Coronary artery (tissue), 2 donors: Measurements from ENCODE around the gene ELOVL7.

Source experiments
- DNase-seq: peaks from one replicate; pipeline ENCODE4 v3.0.0-alpha.2; 2017; ENCODE audit warnings: low spot score
- H3K27ac ChIP-seq, 2 donors: fragments of 200-600 bp; sonication (generic); one replicate each; pipeline ENCODE4 v1.5.1; 2016 to 2019
- H3K4me3 ChIP-seq: fragments of 200-600 bp; sonication (generic); 2 replicates; pipeline ENCODE4 v1.5.1; 2016; ENCODE audit warnings: mild to moderate bottlenecking, moderate library complexity
- TF ChIP-seq, protein P1 (sequence below): fragments of 200-600 bp; sonication (generic); IDR thresholded peaks from one replicate; pipeline ENCODE4 v1.5.1; 2019; ENCODE audit warnings: antibody characterized with exemption

Gene ELOVL7

DNA sequence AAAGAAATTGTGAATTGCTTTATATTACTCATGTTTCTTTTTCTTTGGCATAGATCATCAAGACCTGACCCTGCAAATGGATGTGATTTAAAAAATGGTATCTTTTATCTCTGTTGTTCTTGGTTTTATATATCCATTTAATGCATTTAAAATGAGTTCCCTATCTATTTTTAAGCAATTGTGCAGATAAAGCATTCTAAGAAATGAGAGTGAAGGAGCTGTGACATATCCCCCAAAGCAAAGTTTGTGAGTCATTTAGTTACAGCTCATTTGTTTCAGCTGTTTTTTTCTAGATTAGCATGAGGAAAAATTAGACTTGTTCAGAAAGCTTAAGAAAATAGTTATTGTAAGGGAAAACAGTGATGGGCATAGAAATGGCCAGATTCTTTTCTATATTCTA, 7.6 kb upstream of the ELOVL7 start:
- no peak overlapping the region for H3K27ac ChIP-seq
- H3K4me3 ChIP-seq, result no peak overlapping the region
- no peak for DNase-seq
- TF ChIP-seq, protein P1, sequence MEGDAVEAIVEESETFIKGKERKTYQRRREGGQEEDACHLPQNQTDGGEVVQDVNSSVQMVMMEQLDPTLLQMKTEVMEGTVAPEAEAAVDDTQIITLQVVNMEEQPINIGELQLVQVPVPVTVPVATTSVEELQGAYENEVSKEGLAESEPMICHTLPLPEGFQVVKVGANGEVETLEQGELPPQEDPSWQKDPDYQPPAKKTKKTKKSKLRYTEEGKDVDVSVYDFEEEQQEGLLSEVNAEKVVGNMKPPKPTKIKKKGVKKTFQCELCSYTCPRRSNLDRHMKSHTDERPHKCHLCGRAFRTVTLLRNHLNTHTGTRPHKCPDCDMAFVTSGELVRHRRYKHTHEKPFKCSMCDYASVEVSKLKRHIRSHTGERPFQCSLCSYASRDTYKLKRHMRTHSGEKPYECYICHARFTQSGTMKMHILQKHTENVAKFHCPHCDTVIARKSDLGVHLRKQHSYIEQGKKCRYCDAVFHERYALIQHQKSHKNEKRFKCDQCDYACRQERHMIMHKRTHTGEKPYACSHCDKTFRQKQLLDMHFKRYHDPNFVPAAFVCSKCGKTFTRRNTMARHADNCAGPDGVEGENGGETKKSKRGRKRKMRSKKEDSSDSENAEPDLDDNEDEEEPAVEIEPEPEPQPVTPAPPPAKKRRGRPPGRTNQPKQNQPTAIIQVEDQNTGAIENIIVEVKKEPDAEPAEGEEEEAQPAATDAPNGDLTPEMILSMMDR, result no peak

DNA sequence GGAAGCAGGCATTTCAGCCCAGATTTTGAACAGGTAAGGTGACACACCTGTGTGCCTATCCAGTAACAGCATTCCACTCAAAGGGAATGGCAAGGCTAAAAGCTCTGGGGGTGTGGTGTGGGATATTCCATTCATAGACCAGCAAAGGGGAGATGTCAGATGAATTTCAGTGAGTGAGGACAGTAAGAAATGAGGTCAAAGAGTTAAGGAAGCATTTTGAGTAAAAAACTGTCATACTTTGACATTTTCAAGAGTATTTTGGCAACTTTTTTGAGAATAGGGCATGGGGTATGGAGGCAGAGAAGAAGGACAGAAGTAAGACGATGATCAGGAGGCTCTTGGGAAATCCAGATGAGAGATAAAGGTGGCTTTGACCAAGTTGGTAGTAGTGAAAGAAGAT, 2.2 kb upstream of the ELOVL7 start:
- TF ChIP-seq, protein P1, result no peak
- Histone ChIP-seq H3K27ac (no peak overlapping the region), H3K4me3 (no peak overlapping the region)
- DNase-seq, result no peak

DNA sequence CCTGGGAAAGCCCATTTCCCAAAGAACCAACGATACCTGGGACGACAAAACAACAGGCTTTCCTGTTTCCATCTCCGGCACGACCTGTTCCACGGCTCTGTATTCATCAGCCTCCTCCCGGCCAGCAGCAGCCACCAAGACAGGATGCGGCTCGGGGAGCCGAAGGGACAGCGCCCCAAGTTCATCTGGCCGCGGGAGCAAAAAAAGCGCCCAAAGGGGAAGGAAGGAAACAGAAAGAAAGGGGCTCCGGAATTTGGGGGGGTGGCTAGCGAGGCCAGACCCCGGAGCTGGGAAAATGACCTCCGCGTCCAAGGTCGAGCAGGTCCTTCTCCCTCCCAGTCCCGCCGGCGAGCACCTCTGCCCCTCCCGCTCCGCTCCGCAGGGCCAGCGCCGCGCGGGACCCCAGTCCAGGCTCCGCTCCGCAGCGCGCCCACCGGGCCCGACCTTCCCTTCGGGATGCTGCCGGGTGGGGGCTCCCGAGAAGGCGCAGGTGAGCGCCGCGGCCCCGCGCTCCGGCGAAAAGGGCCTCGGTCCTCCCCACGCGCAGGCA, 608 bp downstream of the ELOVL7 start:
- H3K27ac ChIP-seq, result no peak overlapping the region
- peak overlapping the region; percentile 80 for H3K4me3 ChIP-seq
- no peak for DNase-seq
- TF ChIP-seq, protein P1, result no peak

DNA sequence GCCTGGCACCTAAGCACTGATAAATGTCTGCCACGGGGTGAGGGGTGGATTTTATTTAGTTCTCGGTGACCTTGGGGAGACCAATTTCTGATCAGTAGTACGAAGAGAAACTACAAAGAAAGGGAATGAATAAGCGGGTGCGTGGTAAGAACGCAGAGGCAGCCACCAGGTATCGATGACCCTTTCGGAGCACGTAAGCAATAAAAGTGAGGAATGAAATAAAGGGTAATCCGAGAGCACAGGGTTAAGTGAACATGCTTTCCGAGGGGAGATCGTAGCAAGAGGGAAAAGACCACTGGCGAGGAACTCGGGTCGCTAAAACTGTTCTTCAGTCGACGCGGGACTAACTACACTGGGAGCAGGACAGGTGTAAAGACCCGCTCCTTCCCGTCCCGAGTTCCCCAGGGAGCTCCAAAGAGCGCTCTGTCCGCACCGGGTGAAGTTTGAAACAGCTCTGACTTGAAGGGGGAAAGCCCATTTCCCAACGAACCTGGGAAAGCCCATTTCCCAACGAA, 1.1 kb downstream of the ELOVL7 start:
- Histone ChIP-seq H3K27ac (no peak overlapping the region), H3K4me3 (peak overlapping the region; percentile 80)
- no peak for DNase-seq
- TF ChIP-seq, protein P1, result no peak

DNA sequence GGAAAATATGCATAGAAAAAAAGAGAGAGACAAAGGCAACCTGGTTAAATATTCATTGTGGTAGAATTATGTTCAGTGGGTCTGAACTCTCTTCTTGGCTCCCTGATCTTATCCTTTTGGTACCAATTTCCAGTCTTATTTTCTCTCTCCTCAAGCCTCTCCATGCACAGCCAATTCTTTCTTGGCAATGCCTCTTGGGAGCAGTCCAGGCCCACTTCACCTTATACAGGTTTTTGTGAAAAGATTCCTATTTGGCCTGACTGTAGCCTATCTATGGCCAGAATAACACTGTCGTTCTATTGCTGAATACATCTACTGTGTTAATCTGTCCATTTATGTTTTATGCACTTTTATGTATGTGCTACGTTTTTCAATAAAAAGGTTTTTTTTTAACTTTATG, 2.7 kb downstream of the ELOVL7 start:
- H3K27ac ChIP-seq, result no peak overlapping the region
- TF ChIP-seq, protein P1, result no peak
- H3K4me3 ChIP-seq, result no peak overlapping the region
- DNase-seq, result no peak

DNA sequence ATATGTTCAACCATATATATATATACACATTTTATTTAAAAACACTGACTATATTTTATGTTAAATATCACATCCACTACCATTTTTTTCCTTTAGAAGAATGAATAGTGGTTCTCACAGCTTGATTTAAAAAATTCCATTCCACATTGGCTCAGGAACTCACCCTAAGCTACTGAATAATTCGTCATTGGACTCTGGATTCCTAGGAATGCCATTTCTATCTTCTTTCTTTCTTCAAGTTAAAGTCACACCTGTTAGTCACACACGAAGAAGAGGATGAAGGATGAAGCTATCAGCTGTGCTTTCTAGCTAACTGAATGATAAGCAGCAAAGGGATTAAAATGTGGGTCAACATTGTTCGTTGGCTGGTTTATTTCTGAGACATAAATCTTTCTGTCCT, 7.9 kb downstream of the ELOVL7 start:
- Histone ChIP-seq H3K4me3 (no peak overlapping the region), H3K27ac (no peak overlapping the region)
- TF ChIP-seq, protein P1, result no peak
- DNase-seq, result no peak

DNA sequence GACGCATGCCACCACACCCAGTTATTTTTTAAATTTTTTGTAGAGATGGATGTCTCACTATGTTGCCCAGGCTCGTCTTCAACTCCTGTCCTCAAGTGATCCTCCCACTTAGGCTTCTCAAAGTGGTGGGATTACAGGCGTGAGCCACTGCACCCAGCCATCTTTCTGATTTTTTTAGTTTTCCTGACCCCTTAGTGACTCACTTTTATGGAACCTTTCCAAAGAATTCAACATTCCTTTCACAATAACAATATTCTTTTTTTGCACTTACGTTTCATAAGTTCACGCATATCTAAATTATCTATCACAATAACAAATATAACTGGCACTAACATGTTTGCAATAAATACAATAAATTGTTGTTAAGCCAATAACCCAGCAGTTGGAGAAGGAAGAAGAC, 8.5 kb downstream of the ELOVL7 start:
- no peak overlapping the region for H3K4me3 ChIP-seq
- no peak for DNase-seq
- TF ChIP-seq, protein P1, result no peak
- H3K27ac ChIP-seq, result no peak overlapping the region
